ENCODE measurements around the gene ELMOD1.

- no peak for TF ChIP-seq CTCF (IDR thresholded peaks at IDR 0.05)
- no peak for TF ChIP-seq POLR2A (IDR thresholded peaks at IDR 0.05)
Observed at GRCh38 chr11:107609400-107610218, 18.7 kb downstream of the ELMOD1 start.
